Small intestine (tissue), 7 donors: Measurements from ENCODE around the gene EPHA4. TPM values are rescaled to one million over a fixed set of nuclear protein-coding genes. Genes with fewer than 3 reads are reported as not detected.

Experiments used
- DNase-seq, 2 donors: peaks; one replicate each; pipeline versions ENCODE4 v3.0.0 to v3.0.0-alpha.2; 2013
- FAIRE-seq: peaks from 2 replicates; lab custom pipeline; 2012; peaks lifted over from hg19 to GRCh38; lab: Jason Lieb, UNC
- H3K27ac ChIP-seq, 3 donors: one replicate each; pipeline ENCODE4 v1.5.1; 2013; ENCODE audit warnings: low read length in 2 of 3, mild to moderate bottlenecking in 2 of 3, control low read depth in 1 of 3, inconsistent platforms in 1 of 3, low read depth in 1 of 3, moderate library complexity in 1 of 3
- H3K27me3 ChIP-seq, 3 donors: one replicate each; pipeline ENCODE4 v1.6.1; 2013; ENCODE audit warnings: low read length in 3 of 3, inconsistent platforms in 1 of 3; ENCODE audit not compliant: control insufficient read depth in 3 of 3, insufficient read depth in 3 of 3
- H3K36me3 ChIP-seq, 3 donors: one replicate each; pipeline ENCODE4 v1.6.1; 2013; ENCODE audit warnings: low read length in 3 of 3, inconsistent platforms in 1 of 3, low read depth in 1 of 3, mild to moderate bottlenecking in 1 of 3, moderate library complexity in 1 of 3; ENCODE audit not compliant: control insufficient read depth in 3 of 3, insufficient read depth in 2 of 3
- H3K4me1 ChIP-seq, 3 donors: one replicate each; pipeline ENCODE4 v1.6.1; 2013; ENCODE audit warnings: low read length in 2 of 3, inconsistent platforms in 1 of 3, low read depth in 1 of 3, mild to moderate bottlenecking in 1 of 3, moderate library complexity in 1 of 3; ENCODE audit not compliant: control insufficient read depth in 3 of 3, insufficient read depth in 2 of 3
- H3K4me3 ChIP-seq, 3 donors: one replicate each; pipeline ENCODE4 v1.5.1; 2013; ENCODE audit warnings: low read length in 3 of 3, control low read depth in 1 of 3, inconsistent platforms in 1 of 3, low read depth in 1 of 3, mild to moderate bottlenecking in 1 of 3, moderate library complexity in 1 of 3
- H3K9me3 ChIP-seq, 2 donors: one replicate each; pipeline ENCODE4 v1.6.1; 2013; ENCODE audit warnings: low read depth in 1 of 2, low read length in 1 of 2; ENCODE audit not compliant: control insufficient read depth in 2 of 2, insufficient read depth in 1 of 2
- WGBS, 3 donors: extraction: QIAGEN DNeasy Blood & Tissue Kit; methylation state at CpG; one replicate each; pipeline ENCODE4 v1.1.7; 2013; 5-methylcytosine and 5-hydroxymethylcytosine counted together
- polyA plus RNA-seq, 4 donors: library from polyadenylated mRNA; stranded (reverse) in 3 of 4; unstranded in 1 of 4; fragments of 200-250 nt in 3 of 4; fragments of 120-200 nt in 1 of 4; gene quantifications; one replicate each; pipeline versions ENCODE4 v1.2.1 to v1.2.3, GENCODE V29; 2013
- donor health status: healthy with polysubstance abuse.
- donor health status: control.
- donor health status: control.
- donor health status: Bipolar disorder and iron deficiency.
- donor health status: healthy.

Gene EPHA4
- polyA plus RNA-seq, 4 donors = 2.9 to 3.1 TPM; not detected in 2

DNA sequence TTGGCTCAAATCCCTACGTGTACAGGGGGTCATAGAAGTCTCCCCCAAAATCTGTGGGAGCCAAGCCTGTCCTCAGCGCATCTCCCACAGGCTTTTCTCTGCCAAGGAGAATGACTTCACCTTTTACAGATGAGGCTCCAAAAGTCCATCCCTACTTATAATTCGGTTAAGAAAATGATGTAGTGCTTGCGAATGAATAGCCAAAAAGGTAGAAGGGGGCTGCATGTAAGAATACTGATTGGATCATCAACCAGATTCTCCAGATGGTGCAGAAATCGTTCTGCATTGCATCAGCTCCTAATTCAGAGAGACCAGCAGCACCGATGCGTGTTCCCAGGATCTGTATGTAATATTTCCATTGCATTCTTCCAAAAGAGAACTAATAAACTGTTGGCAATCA lies 91.9 kb downstream of the EPHA4 start:
- H3K4me1 ChIP-seq = no peaks in the 10 kb centered on the region
- no peaks in the 10 kb centered on the region for H3K27me3 ChIP-seq
- no peak for DNase-seq
- H3K4me3 ChIP-seq = no peak overlapping the region
- FAIRE-seq = no peak
- 72 to 82% (median 74%) methylated on average over 7 of the region's 7 CpGs for WGBS, 3 donors
- no peak overlapping the region for H3K27ac ChIP-seq
- H3K9me3 ChIP-seq = no peaks in the 10 kb centered on the region
- no peaks in the 10 kb centered on the region for H3K36me3 ChIP-seq

DNA sequence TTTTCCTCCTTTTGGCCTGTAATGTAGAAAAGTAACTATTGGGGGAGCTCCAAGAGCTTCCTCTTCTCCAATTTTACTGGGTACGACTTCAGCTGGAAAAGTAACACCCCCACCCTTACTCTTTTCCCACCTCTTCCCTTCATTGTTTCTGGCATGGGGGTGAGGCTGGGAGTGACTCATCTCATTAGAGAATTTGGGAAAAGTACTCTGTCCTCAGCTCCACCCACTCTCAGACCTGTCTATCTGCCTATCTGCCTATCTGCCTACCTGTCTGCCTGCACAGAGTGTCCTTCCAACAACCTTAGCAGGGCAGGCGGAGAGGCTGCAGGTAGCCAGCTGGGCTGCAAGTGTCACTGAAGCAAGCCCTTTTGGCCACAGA lies 93.6 kb downstream of the EPHA4 start:
- H3K27ac ChIP-seq = no peak overlapping the region
- FAIRE-seq = no peak
- H3K27me3 ChIP-seq = no peaks in the 10 kb centered on the region
- 62 to 68% (median 68%) methylated on average over 2 of the region's 2 CpGs for WGBS, 3 donors
- no peak for DNase-seq
- H3K9me3 ChIP-seq = no peaks in the 10 kb centered on the region
- no peak overlapping the region for H3K4me3 ChIP-seq
- no peaks in the 10 kb centered on the region for H3K4me1 ChIP-seq
- H3K36me3 ChIP-seq = no peaks in the 10 kb centered on the region

DNA sequence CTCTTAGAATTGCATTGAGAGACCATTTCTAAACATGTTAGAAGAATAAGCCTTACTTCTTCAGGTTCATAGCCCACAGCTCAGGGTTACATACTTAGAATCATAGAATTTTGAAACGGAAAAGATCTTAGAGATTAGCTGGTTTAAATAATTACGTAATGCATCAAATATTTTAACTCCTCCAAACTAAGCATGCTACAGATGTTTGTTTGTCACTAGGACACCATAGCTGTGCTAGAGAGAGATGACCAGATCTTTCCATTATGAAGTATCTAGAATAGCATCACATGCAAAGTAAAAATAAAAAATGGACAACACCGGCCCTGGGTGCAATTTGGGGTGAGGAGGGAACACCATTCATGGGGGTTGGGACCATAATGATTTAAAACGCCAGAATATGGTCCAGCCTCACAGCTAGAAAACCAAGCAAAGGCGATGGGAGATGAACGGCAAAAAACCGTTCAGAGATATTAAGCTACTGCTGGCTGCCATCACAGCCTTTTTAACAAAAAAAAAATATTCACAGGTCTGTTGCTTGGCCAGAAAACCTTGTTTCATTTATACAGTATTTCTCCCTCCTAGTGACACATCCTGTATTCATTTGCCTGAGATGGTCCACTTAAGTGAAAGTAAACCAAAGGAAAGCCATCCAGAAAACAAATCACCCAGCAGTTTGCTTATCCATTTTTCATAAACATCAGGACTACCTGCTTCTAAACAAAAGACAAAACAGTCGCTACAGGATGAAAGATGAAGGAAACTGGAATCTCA lies 94.2 kb downstream of the EPHA4 start:
- H3K27me3 ChIP-seq = no peaks in the 10 kb centered on the region
- FAIRE-seq (no peak), DNase-seq (no peak)
- no peaks in the 10 kb centered on the region for H3K4me1 ChIP-seq
- no peaks in the 10 kb centered on the region for H3K9me3 ChIP-seq
- no peak overlapping the region for H3K4me3 ChIP-seq
- H3K36me3 ChIP-seq = no peaks in the 10 kb centered on the region
- no peak overlapping the region for H3K27ac ChIP-seq
- 72 to 77% (median 76%) methylated on average over 8 of the region's 8 CpGs for WGBS, 3 donors

DNA sequence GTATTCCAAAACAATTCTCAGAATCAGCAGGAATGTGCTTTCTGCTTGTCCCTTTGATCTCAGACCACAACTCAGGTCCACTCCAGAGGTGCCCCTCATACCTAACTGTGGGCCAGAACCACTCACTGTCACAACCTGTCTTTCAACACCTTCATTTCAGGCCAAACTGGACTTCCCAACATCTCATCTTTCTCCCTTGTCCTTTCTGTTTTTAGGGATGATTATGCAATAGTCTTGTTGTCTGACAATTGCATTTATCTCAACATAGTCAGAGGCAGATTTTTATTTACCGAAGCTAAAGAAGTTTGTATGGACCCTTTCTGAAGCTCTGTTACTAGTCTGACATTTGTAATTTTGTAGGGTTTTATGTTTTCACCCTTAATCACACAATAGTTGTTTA lies 95.9 kb downstream of the EPHA4 start:
- 79 to 94% (median 88%) methylated on average over 1 of the region's 1 CpG for WGBS, 3 donors
- no peak overlapping the region for H3K4me3 ChIP-seq
- DNase-seq = no peak
- FAIRE-seq = no peak
- H3K36me3 ChIP-seq = no peaks in the 10 kb centered on the region
- H3K9me3 ChIP-seq = no peaks in the 10 kb centered on the region
- no peak overlapping the region for H3K27ac ChIP-seq
- H3K4me1 ChIP-seq = no peaks in the 10 kb centered on the region
- H3K27me3 ChIP-seq = no peaks in the 10 kb centered on the region

DNA sequence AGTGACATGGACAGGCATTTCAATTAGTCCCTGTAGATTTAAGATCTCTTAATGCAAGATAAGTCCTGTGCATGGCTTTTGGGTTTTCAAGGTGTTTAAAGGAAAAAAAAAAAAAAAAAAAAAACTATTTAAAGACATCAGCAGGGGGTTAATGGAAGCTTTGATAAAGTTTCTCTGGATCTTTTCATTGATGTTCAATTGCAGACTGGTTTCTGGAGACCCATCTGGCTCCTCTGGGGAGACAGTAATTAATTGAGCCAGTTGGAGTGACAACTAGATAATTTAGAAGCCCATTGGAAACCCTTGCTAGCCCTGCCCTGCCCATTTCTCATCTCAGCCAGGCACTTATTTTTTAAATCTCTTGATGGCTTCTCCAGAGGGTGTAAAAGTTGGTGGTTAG lies 98.7 kb downstream of the EPHA4 start:
- no peak for FAIRE-seq

DNA sequence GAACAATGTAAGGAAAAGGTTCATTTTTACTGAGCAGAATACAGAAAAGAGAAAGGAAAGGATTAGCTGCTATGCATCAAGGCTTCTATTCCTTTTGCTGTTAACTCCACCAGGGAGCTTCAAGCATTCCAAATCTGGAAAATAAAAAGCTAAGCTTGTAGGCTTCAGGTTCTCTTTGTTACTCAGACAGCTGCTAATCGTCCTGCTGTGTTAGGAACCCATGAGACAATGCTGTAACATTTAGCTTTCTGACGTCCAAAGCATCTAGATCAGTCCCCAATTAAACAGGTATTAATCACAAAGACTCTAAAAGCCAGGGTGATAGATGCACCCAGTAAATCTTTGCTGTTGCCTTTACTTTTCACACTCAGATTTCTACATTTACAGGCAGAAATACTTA lies 103.8 kb downstream of the EPHA4 start:
- 53 to 58% (median 55%) methylated on average over 2 of the region's 2 CpGs for WGBS, 3 donors
- no peak for FAIRE-seq
- H3K4me1 ChIP-seq = no peaks in the 10 kb centered on the region
- H3K27me3 ChIP-seq = no peaks in the 10 kb centered on the region
- H3K27ac ChIP-seq = no peak overlapping the region
- H3K9me3 ChIP-seq = no peaks in the 10 kb centered on the region
- H3K4me3 ChIP-seq = no peak overlapping the region
- DNase-seq = no peak
- H3K36me3 ChIP-seq = no peaks in the 10 kb centered on the region

More for the DNA sequence above, 98.7 kb downstream of the EPHA4 start:
- H3K27ac ChIP-seq = no peak overlapping the region
- no peaks in the 10 kb centered on the region for H3K4me1 ChIP-seq
- no peak overlapping the region for H3K4me3 ChIP-seq
- no peaks in the 10 kb centered on the region for H3K9me3 ChIP-seq
- no peaks in the 10 kb centered on the region for H3K27me3 ChIP-seq
- no peaks in the 10 kb centered on the region for H3K36me3 ChIP-seq
- DNase-seq = no peak

DNA sequence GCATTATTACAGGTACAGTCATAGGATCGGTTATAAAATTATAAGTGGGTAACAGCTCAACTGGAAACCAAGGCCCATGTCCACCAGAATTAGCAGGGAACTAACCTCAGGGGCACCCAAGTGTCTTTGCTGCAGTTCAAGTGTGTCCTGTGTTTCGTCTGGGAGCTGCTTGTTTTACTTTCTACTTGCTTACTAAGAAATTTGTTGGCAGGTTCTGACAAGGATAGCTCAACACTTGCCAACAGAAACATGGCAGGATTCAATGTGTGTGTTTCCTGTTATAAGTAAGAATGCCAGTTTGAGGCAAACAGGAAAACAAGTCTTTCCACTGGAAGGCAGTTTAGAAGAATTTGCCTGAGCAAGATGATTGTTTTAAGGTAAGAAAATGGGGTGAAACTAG lies 104.5 kb downstream of the EPHA4 start:
- DNase-seq = no peak
- Histone ChIP-seq H3K4me3 (no peak overlapping the region), H3K27ac (no peak overlapping the region), H3K9me3 (no peaks in the 10 kb centered on the region), H3K4me1 (no peaks in the 10 kb centered on the region), H3K36me3 (no peaks in the 10 kb centered on the region), H3K27me3 (no peaks in the 10 kb centered on the region)
- no peak for FAIRE-seq
- WGBS, 3 donors = 60 to 68% (median 66%) methylated on average over 2 of the region's 2 CpGs

DNA sequence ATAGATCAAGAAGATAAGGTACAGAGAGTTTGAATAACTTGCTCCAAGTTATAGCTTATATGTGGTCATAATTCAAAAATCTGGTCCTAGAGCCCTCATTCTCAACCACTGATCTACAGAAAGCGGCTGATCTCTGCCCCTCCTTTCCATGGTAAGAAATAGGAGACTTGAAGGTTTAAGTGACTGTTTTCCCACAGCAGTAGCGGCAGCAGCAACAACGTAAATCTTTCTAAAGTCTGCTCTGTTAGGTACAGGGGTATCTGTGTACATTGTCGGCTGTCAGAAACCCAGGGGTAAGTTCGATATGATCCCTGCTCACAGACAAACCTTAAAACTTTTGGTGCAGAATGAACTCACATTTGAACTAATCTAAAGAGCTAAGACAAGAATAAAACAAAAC lies 105.4 kb downstream of the EPHA4 start:
- H3K4me1 ChIP-seq = no peaks in the 10 kb centered on the region
- H3K27ac ChIP-seq = no peak overlapping the region
- no peaks in the 10 kb centered on the region for H3K9me3 ChIP-seq
- FAIRE-seq (no peak), DNase-seq (no peak)
- no peaks in the 10 kb centered on the region for H3K36me3 ChIP-seq
- no peaks in the 10 kb centered on the region for H3K27me3 ChIP-seq
- WGBS, 3 donors = 93 to 94% (median 94%) methylated on average over 5 of the region's 5 CpGs
- no peak overlapping the region for H3K4me3 ChIP-seq

DNA sequence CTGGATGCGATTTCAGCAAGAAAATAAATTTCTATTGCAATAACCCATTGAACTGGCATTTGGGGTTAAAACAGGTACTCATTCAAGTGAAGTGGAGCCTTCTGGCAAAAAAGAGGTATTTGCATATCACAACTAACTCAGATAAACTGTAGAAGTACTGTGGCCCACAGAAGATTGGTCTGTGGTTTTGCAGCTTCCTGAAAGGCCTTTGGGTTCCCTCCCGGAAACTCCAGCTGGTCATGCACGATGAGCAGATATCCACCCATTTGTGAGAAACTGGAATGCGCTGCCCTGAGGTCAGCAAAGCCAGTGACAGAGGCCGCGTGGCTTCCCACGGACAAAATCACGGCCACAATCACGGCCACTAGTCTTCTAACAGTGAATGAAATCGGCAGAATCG lies 106.3 kb downstream of the EPHA4 start:
- no peaks in the 10 kb centered on the region for H3K36me3 ChIP-seq
- H3K27me3 ChIP-seq = no peaks in the 10 kb centered on the region
- no peaks in the 10 kb centered on the region for H3K4me1 ChIP-seq
- no peak overlapping the region for H3K4me3 ChIP-seq
- no peak for DNase-seq
- 73 to 79% (median 74%) methylated on average over 11 of the region's 11 CpGs for WGBS, 3 donors
- no peak for FAIRE-seq
- no peak overlapping the region for H3K27ac ChIP-seq
- H3K9me3 ChIP-seq = no peaks in the 10 kb centered on the region
